B cell (primary cell): ENCODE measurements around the gene LRBA. TPM values are rescaled to one million over a fixed set of nuclear protein-coding genes. Genes with fewer than 3 reads are reported as not detected.

ENCODE experiments used
- ATAC-seq: fragments of 200-7000 bp; cut with Tn5 transposase; one replicate; pipeline ENCODE4 v1.10.0; 2021; ENCODE audit warnings: low read depth, mild to moderate bottlenecking, moderate number of reproducible peaks, moderate library complexity
- CTCF ChIA-PET: fragments of 350-600 bp; sonication (Branson Sonifier 250); formaldehyde crosslinking; loops from one replicate; lab custom pipeline; 2021; ENCODE audit warnings: antibody characterized with exemption, inconsistent platforms; lab: Charles Lee
- POLR2A ChIA-PET: fragments of 350-600 bp; sonication (Branson Sonifier 250); formaldehyde crosslinking; loops from one replicate; lab custom pipeline; 2021; ENCODE audit warnings: antibody characterized with exemption; lab: Charles Lee
- DNase-seq: peaks from one replicate; pipeline ENCODE4 v3.0.0; 2013
- H2AFZ ChIP-seq: 2 replicates; pipeline ENCODE4 v1.6.1; 2012; ENCODE audit warnings: mild to moderate bottlenecking, low read depth, low read length; ENCODE audit not compliant: insufficient read depth, poor library complexity, severe bottlenecking
- H3K27ac ChIP-seq, 2 donors: 1 replicate in 1 of 2; 2 replicates in 1 of 2; pipeline ENCODE4 v1.5.1; 2012 to 2013; ENCODE audit warnings: low read length in 2 of 2, mild to moderate bottlenecking in 2 of 2, moderate library complexity in 1 of 2
- H3K27me3 ChIP-seq, 4 experiments: fragments of 200-600 bp in 1 of 4; sonication (generic) in 1 of 4; replicated peaks in 1 of 4; 1 replicate in 2 of 4; 2 replicates in 2 of 4; pipeline versions ENCODE4 v1.6.1 to v1.7.0; 2013 to 2016; ENCODE audit warnings: low read length in 3 of 4, mild to moderate bottlenecking in 2 of 4, mixed read lengths in 1 of 4, moderate library complexity in 1 of 4; ENCODE audit not compliant: insufficient read depth in 4 of 4, control insufficient read depth in 3 of 4; ENCODE audit errors: control extremely low read depth in 1 of 4
- H3K36me3 ChIP-seq, 2 experiments: replicated peaks in 1 of 2; 1 replicate in 1 of 2; 2 replicates in 1 of 2; pipeline versions ENCODE4 v1.6.1 to v1.7.1; 2013; ENCODE audit warnings: low read length in 1 of 2; ENCODE audit not compliant: insufficient read depth in 2 of 2, control insufficient read depth in 1 of 2; ENCODE audit errors: control extremely low read depth in 1 of 2, extremely low read depth in 1 of 2
- H3K4me1 ChIP-seq, 2 donors: fragments of 200-600 bp in 1 of 2; sonication (generic) in 1 of 2; 1 replicate in 1 of 2; 2 replicates in 1 of 2; pipeline versions ENCODE4 v1.5.1 to v1.6.1; 2013 to 2017; ENCODE audit warnings: low read length in 2 of 2; ENCODE audit not compliant: control insufficient read depth in 2 of 2, insufficient read depth in 2 of 2
- H3K4me2 ChIP-seq: replicated peaks from 2 replicates; pipeline ENCODE3; 2012; ENCODE audit warnings: mild to moderate bottlenecking, low read depth, low read length; ENCODE audit not compliant: poor library complexity, severe bottlenecking
- H3K4me3 ChIP-seq, 5 experiments: fragments of 200-600 bp in 1 of 5; sonication (generic) in 1 of 5; 1 replicate in 3 of 5; 2 replicates in 2 of 5; pipeline versions ENCODE4 v1.5.1 to v1.7.0; 2011 to 2016; ENCODE audit warnings: low read length in 4 of 5, mild to moderate bottlenecking in 4 of 5, low read depth in 2 of 5, control low read depth in 1 of 5, moderate library complexity in 1 of 5; ENCODE audit not compliant: insufficient read depth in 1 of 5; ENCODE audit errors: control extremely low read depth in 1 of 5, extremely low read depth in 1 of 5
- H3K79me2 ChIP-seq: fragments of 200-600 bp; sonication (generic); one replicate; pipeline ENCODE4 v1.6.0; 2016; ENCODE audit warnings: low read length; ENCODE audit not compliant: control insufficient read depth, insufficient read depth
- H3K9ac ChIP-seq: fragments of 200-600 bp; sonication (generic); 2 replicates; pipeline ENCODE4 v1.6.1; 2017; ENCODE audit warnings: mild to moderate bottlenecking, low read length, moderate library complexity
- H3K9me3 ChIP-seq, 3 donors: one replicate each; pipeline versions ENCODE4 v1.6.1 to v1.7.1; 2013; ENCODE audit warnings: low read length in 2 of 3; ENCODE audit not compliant: control insufficient read depth in 2 of 3, insufficient read depth in 1 of 3; ENCODE audit errors: control extremely low read depth in 1 of 3
- H4K20me1 ChIP-seq: 2 replicates; pipeline ENCODE4 v1.6.0; 2012; ENCODE audit warnings: mild to moderate bottlenecking, low read length; ENCODE audit not compliant: insufficient read depth, control insufficient read depth, poor library complexity, severe bottlenecking
- H3K27ac Mint-ChIP-seq: one replicate; pipeline ENCODE4 v1.8.0; 2021; ENCODE audit warnings: mixed read lengths
- H3K27me3 Mint-ChIP-seq: one replicate; pipeline ENCODE4 v1.8.0; 2021; ENCODE audit warnings: mixed read lengths
- H3K4me1 Mint-ChIP-seq: one replicate; pipeline ENCODE4 v1.8.0; 2021; ENCODE audit warnings: mixed read lengths
- H3K4me3 Mint-ChIP-seq: one replicate; pipeline ENCODE4 v1.8.0; 2021; ENCODE audit warnings: mixed read lengths
- H3K9me3 Mint-ChIP-seq: one replicate; pipeline ENCODE4 v1.8.0; 2022; ENCODE audit warnings: mixed read lengths; ENCODE audit not compliant: insufficient read depth
- CTCF ChIP-seq: fragments of 200-600 bp; IDR thresholded peaks from one replicate; pipeline ENCODE4 v1.8.0; 2022; ENCODE audit warnings: antibody characterized with exemption, mild to moderate bottlenecking
- EZH2 ChIP-seq: IDR thresholded peaks from 2 replicates; pipeline ENCODE4 v1.6.1; 2012; ENCODE audit warnings: borderline replicate concordance, low read depth, mild to moderate bottlenecking, moderate library complexity, low read length; ENCODE audit not compliant: insufficient read depth, poor library complexity, severe bottlenecking
- WGBS: methylation state at CpG from one replicate; pipeline ENCODE4 v1.1.5; 2013; ENCODE audit warnings: missing lambda C conversion rate; ENCODE audit not compliant: insufficient coverage; 5-methylcytosine and 5-hydroxymethylcytosine counted together
- intact Hi-C: fragments of 100-400 bp; cut with micrococcal nuclease; formaldehyde crosslinking; loops from one replicate; pipeline ENCODE4 v1.10.0; 2022
- polyA plus RNA-seq: library from polyadenylated mRNA; depleted of rRNA; stranded (reverse); fragments of >200 nt; gene quantifications from 2 replicates; pipeline ENCODE4 v1.2.3, GENCODE V29; 2012
- total RNA-seq, 2 donors: library from RNA; stranded (reverse); fragments of 120-200 nt in 1 of 2; gene quantifications; 1 replicate in 1 of 2; 2 replicates in 1 of 2; pipeline versions ENCODE4 v1.2.3 to v1.2.4, GENCODE V29; 2013 to 2022

The LRBA gene
- total and polyA plus RNA-seq, 2 donors (not counting 1 experiment from before 2014, with no cell fraction given) = 17.5 to 86.7 TPM

GRCh38 chr4:150584111-150584915 is 430.8 kb downstream of the LRBA start:
- H3K4me3 Mint-ChIP-seq = no peak overlapping the region
- no peak overlapping the region for H3K27ac Mint-ChIP-seq
- intact Hi-C loops = no loop called here
- Histone ChIP-seq H3K4me1 (no peaks in the 10 kb centered on the region), H3K9ac (no peak overlapping the region), H3K4me3 (no peak overlapping the region), H4K20me1 (no peaks in the 10 kb centered on the region), H3K27ac (no peak overlapping the region), H3K4me2 (no peak overlapping the region), H3K79me2 (no peaks in the 10 kb centered on the region), H3K27me3 (no peaks in the 10 kb centered on the region), H3K9me3 (peaks cover 0 to 26% (median 0%) of the 10 kb centered on the region in 3 donors), H3K36me3 (peaks cover 2 to 49% of the 10 kb centered on the region in 2 experiments), H2AFZ (no peak overlapping the region)
- TF ChIP-seq CTCF = no peak
- no peak for TF ChIP-seq EZH2
- ATAC-seq = no peak
- WGBS = 100% methylated on average over 4 of the region's 11 CpGs
- H3K4me1 Mint-ChIP-seq = no peaks in the 10 kb centered on the region
- H3K9me3 Mint-ChIP-seq = no peaks in the 10 kb centered on the region
- ChIA-PET POLR2A (no interaction called here), CTCF (interaction anchor here (0.9 kb wide), 1 partner anchor 9 kb away, joined by 3 read pairs; no protein-coding TSS in a partner anchor)
- no peak for DNase-seq
- H3K27me3 Mint-ChIP-seq = no peaks in the 10 kb centered on the region
